Activated effector memory CD4-positive, alpha-beta T cell treated with Interleukin-2 at 50 U/mL for 16 hours (primary cell): ENCODE data around the gene CLSTN1.

ENCODE experiments used
- DNase-seq: peaks from one replicate; pipeline ENCODE4 v3.0.0-alpha.2; 2020

CLSTN1 gene

GRCh38 chr1:9823943-9824701 is at the start of gene CLSTN1:
CLSTN1 (minus strand) TSS chr1:9823965; CDS start chr1:9823733, 232 bp downstream.
- DNase-seq: peak; percentile 88

DNA sequence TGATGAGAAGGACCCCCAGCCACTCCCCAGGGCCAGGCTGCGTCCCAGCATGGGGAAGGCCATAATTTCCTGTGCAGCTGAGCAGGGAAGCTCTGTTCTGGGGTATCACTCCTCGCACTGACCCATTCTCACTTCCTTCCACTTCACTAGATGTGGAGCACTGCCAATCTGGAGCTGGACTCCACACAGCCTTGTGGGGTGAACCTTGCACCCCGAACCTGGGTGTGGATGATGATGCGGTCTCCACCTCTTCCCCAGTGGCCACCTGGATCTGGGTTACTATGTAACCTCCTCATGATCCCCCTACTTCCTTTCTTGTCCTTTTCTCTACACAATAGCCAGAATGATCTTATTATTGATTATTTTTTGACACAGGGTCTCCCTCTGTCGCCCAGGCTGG is 49.6 kb upstream of the CLSTN1 start:
- no peak for DNase-seq

GRCh38 chr1:9872430-9873165 is 48.8 kb upstream of the CLSTN1 start:
- DNase-seq: no peak

DNA sequence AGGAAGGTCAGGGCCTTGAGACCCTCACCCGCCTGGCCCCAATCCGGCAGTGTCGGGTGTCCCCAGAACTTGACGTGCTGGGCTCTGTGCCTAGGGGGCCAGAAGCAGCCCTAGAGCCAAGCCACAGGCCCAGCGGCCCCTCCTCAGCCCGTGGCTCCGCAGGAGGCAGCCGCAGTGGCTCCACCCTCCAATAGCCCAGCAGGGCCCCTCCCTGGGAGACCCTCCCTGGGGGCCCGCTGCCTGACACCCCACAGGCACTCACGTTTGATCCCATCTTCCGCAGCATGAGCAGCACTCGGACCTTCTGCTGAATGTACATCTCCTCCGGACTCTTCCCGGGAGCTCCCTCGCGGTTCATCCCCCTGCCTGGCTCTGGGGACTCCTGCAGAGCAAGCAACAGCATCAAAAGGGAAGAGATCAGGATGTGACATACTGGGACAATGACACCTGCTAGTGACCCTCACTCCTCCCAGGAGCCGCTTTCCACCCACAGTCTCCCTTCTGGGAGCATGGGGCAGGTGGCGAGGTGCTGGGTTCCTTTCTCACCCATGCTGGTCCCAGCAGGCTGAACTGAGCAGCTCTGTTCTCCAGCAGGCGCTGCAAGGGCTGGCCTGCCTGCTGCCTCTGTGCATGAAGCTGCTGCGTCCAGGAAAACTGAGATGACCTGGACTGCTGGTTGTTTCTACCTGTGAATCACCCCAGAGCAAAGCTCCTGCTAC is 48.1 kb upstream of the CLSTN1 start:
- DNase-seq: no peak

DNA sequence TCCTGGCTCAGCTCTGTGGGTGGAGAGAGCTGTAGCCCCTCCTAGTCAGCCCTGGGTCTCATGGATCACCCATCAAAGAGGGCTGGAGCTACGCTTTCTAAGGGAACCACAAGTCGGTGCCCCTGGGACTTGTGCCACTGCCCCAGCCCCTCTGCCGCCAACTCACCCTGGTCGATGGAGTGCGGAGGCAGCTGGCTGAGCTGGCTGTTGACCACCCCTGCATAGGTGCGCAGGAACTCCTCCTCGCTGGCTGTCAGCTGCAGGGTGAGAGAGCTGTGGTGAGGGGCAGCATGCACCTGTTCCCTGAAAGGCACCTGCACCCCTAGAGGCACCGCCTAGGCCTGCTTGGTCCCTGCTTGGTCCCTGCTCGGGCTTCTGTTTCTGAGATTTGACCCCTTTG is 47.3 kb upstream of the CLSTN1 start:
- no peak for DNase-seq

- no peak for DNase-seq
Measured at GRCh38 chr1:9870572-9870971, 46.8 kb upstream of the CLSTN1 start.

GRCh38 chr1:9869831-9870251 is 46.1 kb upstream of the CLSTN1 start:
- DNase-seq: no peak

- no peak for DNase-seq
Measured at GRCh38 chr1:9868244-9868590, 44.5 kb upstream of the CLSTN1 start.

GRCh38 chr1:9867408-9868243 is 43.9 kb upstream of the CLSTN1 start:
- peak; percentile 77 for DNase-seq

DNA sequence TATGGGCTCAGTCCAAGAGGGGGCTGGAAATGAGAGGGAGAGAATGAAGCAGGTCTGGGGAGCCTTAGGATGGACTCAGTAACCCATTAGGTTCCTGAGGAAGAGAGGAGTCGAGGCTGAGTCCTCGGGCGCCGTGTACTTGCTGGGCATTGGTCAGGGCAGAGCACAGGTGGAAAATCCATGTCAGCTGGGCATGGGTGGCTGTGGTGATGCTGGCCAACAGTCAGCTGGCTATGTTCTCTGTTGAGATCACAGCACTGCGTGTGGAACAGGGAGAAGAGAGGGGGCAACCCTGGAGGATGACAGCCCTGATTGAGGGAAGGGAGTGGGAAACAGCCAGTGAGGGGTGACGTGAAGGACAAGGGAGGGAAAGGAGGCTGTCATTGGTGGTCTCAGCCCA is 43.1 kb upstream of the CLSTN1 start:
- DNase-seq: no peak

DNA sequence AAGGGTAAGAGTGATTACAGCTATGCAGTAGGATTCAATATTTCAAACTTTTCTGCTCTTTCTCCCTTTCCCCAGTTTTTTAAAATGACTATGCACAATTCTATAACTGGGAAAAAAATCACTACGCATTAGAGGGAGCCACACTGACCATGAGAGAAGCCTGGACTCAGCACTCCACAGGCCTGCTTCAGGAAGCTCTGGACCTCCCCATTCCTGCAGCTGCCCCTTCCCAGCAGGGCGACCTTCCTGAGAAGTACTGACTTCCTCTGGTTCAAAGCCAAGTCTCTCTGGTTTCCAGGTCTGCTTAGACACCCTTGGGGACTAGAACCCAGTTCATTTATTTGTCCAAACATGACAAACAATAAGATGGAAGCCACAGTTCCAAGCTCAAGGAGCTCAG is 42.0 kb upstream of the CLSTN1 start:
- no peak for DNase-seq

DNA sequence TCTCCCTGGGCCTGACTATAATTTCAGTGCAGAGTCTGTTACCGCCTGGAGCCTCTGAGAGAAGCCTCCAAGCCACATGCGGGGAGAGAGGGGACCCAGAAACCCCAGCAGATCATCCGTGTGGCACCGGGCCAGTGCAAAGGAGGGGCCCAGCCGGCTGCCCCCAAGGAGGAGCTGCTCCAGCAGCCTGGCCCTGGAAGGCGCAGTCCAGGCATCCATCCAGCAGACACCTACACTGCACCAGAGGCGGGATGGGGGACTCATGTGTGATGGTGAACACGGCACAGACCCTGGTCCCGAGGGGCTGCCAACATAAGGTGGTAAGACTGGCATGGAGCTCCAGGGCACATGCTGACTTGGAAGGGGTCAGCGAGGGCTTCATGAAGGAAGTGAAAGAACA is 39.6 kb upstream of the CLSTN1 start:
- DNase-seq: no peak

GRCh38 chr1:9861360-9861759 is 37.6 kb upstream of the CLSTN1 start:
- no peak for DNase-seq

DNA sequence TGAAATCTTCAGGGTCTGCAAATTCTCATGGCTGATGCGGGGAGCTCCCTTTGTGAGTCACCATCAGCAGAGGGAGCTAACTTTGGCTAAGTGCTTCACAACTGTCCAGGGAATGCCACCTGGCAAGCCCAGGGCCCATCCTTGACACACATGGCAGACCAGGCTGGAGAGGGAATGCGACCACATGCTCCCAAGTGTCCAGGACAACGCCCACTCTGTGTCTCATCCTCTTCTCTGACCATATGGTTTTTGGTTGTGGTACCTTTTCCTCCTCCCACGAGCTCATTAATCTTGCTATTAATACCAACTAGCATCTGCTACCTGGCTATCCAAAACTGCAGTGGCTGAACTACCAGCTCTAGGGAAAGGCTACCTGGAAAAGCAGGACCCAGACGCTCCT is 37.1 kb upstream of the CLSTN1 start:
- DNase-seq: no peak

- DNase-seq: no peak
Measured at GRCh38 chr1:9859281-9860014, 35.7 kb upstream of the CLSTN1 start.

GRCh38 chr1:9858293-9859035 is 34.7 kb upstream of the CLSTN1 start:
- DNase-seq: no peak

DNA sequence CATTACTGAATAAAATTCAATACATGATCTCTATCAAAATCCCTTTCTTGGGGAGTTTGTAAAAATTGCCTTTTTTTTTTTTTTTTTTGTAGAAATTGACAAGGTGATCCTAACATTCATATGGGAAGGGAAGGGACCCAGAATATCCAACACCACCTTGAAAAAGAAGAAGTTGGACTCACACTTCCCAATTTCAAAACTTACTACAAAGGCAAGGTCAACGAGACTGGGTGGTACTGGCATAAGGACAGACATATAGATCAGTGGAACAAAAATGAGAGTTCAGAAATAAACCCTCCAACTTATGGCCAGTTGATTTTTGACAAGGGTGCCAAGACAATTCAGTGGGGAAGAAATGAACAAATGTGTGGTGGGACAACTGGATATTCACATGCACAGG is 31.4 kb upstream of the CLSTN1 start:
- no peak for DNase-seq

DNA sequence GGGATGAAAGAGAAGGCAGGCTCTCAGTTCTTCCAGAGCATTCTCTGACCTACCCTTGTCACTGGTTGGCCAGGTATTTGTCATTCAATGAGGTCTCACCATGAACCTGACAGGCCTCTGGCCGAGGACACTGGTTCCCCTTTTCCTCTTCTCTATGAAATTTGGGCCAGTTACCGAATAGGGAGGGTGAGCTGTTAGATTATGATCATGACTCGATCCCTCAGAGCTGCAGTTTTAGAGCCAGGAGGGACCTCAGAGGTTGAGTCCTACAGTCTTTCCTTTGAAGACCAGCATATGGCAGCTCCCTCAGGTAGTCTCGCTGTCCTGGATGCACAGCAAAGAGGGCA is 29.5 kb upstream of the CLSTN1 start:
- no peak for DNase-seq

DNA sequence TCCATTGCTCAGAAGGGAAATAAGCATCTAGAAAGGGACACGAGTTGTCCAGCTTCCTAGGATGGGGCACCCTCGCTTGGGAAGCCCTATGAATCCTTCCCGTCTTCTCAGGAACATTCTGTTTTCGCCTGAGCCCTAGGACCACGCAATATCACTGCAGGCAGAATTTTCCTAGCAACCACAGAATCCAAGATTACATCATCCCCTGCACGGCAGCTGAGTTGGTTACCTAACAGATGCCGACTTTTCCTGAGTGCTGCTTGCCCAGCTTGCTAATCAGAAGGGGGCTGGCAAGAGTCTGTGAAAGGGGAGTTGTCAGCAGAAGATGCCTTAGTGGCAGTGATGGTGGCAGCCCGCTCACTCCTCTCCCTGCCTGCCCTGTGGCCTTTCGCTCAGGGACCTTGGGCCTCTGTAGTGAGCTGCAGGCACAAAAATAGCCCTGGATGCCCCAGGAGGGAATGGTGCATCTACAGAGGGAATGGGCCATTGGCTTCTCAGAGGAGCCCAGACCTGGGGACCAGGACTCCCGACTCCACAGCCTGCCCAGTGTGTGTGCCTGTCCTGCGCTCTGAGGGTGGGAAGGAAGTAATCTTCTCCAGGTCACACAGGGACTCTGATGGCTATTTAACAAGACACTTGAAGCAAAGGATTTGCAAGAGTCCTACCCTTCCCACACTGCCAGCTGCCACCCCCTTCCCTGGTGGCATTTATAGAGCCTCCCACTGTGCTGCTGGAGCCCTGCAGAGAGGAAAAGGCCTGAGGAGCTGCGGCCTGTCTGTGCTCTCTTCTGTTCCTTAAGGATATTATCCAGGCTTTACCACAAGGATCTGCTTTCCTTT is 28.9 kb upstream of the CLSTN1 start:
- DNase-seq: no peak

GRCh38 chr1:9852004-9852403 is 28.2 kb upstream of the CLSTN1 start:
- no peak for DNase-seq
